GM10847 (cell line): Measurements from ENCODE around the gene ADGRG7.

Experiments used
- POLR2A ChIP-seq: IDR thresholded peaks from 2 replicates; pipeline ENCODE4 v1.6.1; 2011; ENCODE audit not compliant: insufficient read length; ENCODE audit errors: extremely low read depth

The ADGRG7 gene

GRCh38 chr3:100590114-100590839 is 19.1 kb upstream of the ADGRG7 start:
- no peak for TF ChIP-seq POLR2A

GRCh38 chr3:100590840-100591147 is 18.6 kb upstream of the ADGRG7 start:
- no peak for TF ChIP-seq POLR2A

- TF ChIP-seq POLR2A: no peak
These were observed 18.0 kb upstream of the ADGRG7 start for GRCh38 chr3:100591411-100591810.

GRCh38 chr3:100600181-100601042 is 9.0 kb upstream of the ADGRG7 start:
- TF ChIP-seq POLR2A: no peak

- no peak for TF ChIP-seq POLR2A
These were observed 6.6 kb upstream of the ADGRG7 start for GRCh38 chr3:100602506-100603444.

GRCh38 chr3:100603469-100603868 is 5.9 kb upstream of the ADGRG7 start:
- TF ChIP-seq POLR2A: no peak

- TF ChIP-seq POLR2A: no peak
These were observed 4.0 kb upstream of the ADGRG7 start for GRCh38 chr3:100605358-100605757.

GRCh38 chr3:100606894-100607512 is 2.4 kb upstream of the ADGRG7 start:
- TF ChIP-seq POLR2A: no peak

- TF ChIP-seq POLR2A: no peak
These were observed 562 bp downstream of the ADGRG7 start for GRCh38 chr3:100609963-100610362.

- TF ChIP-seq POLR2A: no peak
These were observed 1.8 kb downstream of the ADGRG7 start for GRCh38 chr3:100611221-100611620.

- no peak for TF ChIP-seq POLR2A
These were observed 4.5 kb downstream of the ADGRG7 start for GRCh38 chr3:100613721-100614390.

- TF ChIP-seq POLR2A: no peak
These were observed 5.5 kb downstream of the ADGRG7 start for GRCh38 chr3:100614941-100615340.

GRCh38 chr3:100615684-100616083 is 6.3 kb downstream of the ADGRG7 start:
- no peak for TF ChIP-seq POLR2A

- TF ChIP-seq POLR2A: no peak
These were observed 11.8 kb downstream of the ADGRG7 start for GRCh38 chr3:100621251-100621650.

GRCh38 chr3:100627491-100627890 is 18.1 kb downstream of the ADGRG7 start:
- no peak for TF ChIP-seq POLR2A
